Activated CD4-positive, alpha-beta memory T cell treated with anti-CD3 and anti-CD28 coated beads for 36 hours (primary cell): ENCODE results near the gene CDHR2. TPM values are rescaled to one million over a fixed set of nuclear protein-coding genes. Genes with fewer than 3 reads are reported as not detected.
A peak's percentile ranks its signal among the peaks of the same experiment; 100 is the strongest.
"Not testable (repeated sequence)": the region's sequence is repeated elsewhere in the genome, so short reads cannot be mapped to it uniquely, and the experiment has no call there.

ENCODE experiments used
- CTCF ChIA-PET: fragments of 350-600 bp; sonication (Branson Sonifier 250); formaldehyde crosslinking; loops from one replicate; lab custom pipeline; 2021; ENCODE audit warnings: antibody characterized with exemption, inconsistent platforms; lab: Charles Lee
- POLR2A ChIA-PET: fragments of 350-600 bp; sonication (Branson Sonifier 250); formaldehyde crosslinking; loops from one replicate; lab custom pipeline; 2021; ENCODE audit warnings: antibody characterized with exemption; lab: Charles Lee
- DNase-seq: peaks from one replicate; pipeline ENCODE4 v3.0.0-alpha.2; 2020
- H3K27ac Mint-ChIP-seq: one replicate; pipeline ENCODE4 v1.8.0; 2021; ENCODE audit warnings: mixed read lengths
- H3K27me3 Mint-ChIP-seq: one replicate; pipeline ENCODE4 v1.8.0; 2021; ENCODE audit warnings: mixed read lengths
- H3K36me3 Mint-ChIP-seq: one replicate; pipeline ENCODE4 v1.8.0; 2021; ENCODE audit warnings: mixed read lengths
- H3K4me1 Mint-ChIP-seq: one replicate; pipeline ENCODE4 v1.8.0; 2021; ENCODE audit warnings: low read depth, mixed read lengths
- H3K4me3 Mint-ChIP-seq: one replicate; pipeline ENCODE4 v1.8.0; 2021; ENCODE audit warnings: mild to moderate bottlenecking, mixed read lengths
- H3K9me3 Mint-ChIP-seq: one replicate; pipeline ENCODE4 v1.8.0; 2021; ENCODE audit warnings: mixed read lengths
- intact Hi-C: fragments of 100-400 bp; cut with micrococcal nuclease; formaldehyde crosslinking; loops from one replicate; pipeline ENCODE4 v1.15.1; 2023
- total RNA-seq, 2 experiments: library from RNA; stranded (reverse); gene quantifications; one replicate each; pipeline ENCODE4 v1.2.3, GENCODE V29; 2021

Gene CDHR2
- total RNA-seq, 2 experiments from 2014 or later: 0.36 to 0.38 TPM

DNA sequence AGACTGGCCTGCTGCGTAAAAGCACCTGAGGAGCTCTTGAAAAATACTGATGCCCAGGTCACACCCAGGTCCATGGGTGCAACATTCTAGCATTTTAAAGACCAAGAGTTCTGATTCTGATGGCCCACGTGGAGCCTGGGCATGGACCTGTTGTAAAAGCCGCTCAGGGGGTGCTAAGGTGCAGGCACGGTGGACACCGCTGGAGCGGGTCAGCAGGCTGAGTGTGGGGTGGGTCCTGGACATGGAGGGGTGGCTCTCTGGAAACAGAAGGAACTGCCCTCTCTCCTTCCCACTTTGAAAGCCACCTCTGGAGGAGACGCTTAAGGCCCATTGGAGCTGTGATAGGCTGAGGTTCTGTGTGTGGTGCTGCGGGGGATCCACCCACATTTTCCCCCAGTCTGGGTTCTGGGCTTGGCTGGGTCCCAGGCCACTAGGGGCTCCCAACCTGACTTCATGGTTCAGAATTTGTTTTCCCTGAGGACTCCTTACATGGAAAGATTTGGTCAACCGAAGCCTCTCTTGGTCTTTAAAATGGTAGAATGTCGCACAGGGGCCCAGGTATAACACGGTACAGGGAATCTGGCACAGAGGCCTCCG is 44.2 kb downstream of the CDHR2 start:
- Mint-ChIP-seq H3K27ac (no peak overlapping the region), H3K4me1 (peaks cover 7% of the 10 kb centered on the region), H3K27me3 (no peaks in the 10 kb centered on the region), H3K9me3 (no peaks in the 10 kb centered on the region), H3K4me3 (no peak overlapping the region), H3K36me3 (no peaks in the 10 kb centered on the region)
- CTCF ChIA-PET: no interaction called here
- POLR2A ChIA-PET: no interaction called here
- intact Hi-C loops: no loop called here
- DNase-seq: no peak

DNA sequence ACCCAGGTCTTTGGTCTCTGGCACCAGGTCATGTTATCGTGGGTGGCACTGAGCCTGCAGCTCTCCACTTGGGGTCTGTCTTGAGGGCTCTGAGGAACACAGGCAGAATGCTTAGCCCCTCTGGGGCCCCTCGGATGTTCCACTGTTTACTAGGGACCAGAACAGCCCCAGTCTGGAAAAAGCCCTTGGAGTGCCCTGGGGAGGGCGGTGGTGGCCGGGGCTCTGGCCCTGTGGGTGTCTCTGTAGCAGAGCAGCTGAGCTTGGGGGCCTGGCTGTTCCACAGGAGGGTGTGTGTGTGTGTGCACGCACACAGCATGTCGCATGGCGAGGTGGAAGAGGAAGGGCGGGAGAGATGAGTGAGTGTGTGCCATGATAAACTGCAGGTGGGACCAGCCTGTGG is 45.4 kb downstream of the CDHR2 start:
- intact Hi-C loops: no loop called here
- CTCF ChIA-PET: interaction anchor here (0.7 kb wide), 1 partner anchor 22 kb away, joined by 3 read pairs; no protein-coding TSS in a partner anchor
- H3K36me3 Mint-ChIP-seq: no peaks in the 10 kb centered on the region

DNA sequence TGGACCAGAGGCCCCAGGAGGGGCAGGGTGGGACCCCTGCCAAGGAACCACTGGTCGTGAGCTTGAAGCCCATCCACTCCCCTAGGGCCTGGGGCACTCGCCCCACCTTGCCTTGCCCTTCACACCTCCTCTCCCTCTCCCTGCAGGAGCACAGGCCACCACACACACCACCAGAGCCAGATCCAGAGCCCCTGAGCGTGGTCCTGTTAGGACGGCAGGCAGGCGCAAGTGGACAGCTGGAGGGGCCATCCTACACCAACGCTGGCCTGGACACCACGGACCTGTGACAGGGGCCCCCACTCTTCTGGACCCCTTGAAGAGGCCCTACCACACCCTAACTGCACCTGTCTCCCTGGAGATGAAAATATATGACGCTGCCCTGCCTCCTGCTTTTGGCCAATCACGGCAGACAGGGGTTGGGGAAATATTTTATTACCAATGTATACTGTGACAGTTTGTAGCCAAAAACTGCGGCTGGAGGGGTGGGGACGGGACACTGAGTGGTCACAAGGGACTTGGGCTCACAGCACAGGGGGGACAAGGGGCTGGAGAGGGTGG is 46.3 kb downstream of the CDHR2 start:
- CTCF ChIA-PET: interaction anchor here (0.8 to 1.7 kb wide), 3 partner anchors 7 to 52 kb away, joined by 3 to 4 read pairs (median 3); partner anchors contain the start of gene TSPAN17
- H3K27me3 Mint-ChIP-seq: no peaks in the 10 kb centered on the region
- no peaks in the 10 kb centered on the region for H3K9me3 Mint-ChIP-seq
- intact Hi-C loops: loop anchor here (5.0 kb wide), 3 partner anchors 52 to 358 kb away; partner anchors contain the start of genes CLTB, SIMC1 and TSPAN17
- H3K36me3 Mint-ChIP-seq: no peaks in the 10 kb centered on the region
- peaks cover 10% of the 10 kb centered on the region for H3K4me1 Mint-ChIP-seq
- no peak overlapping the region for H3K27ac Mint-ChIP-seq
- no peak for DNase-seq
- POLR2A ChIA-PET: no interaction called here
- no peak overlapping the region for H3K4me3 Mint-ChIP-seq

More for the DNA sequence above, 45.4 kb downstream of the CDHR2 start:
- Mint-ChIP-seq H3K9me3 (no peaks in the 10 kb centered on the region), H3K27me3 (no peaks in the 10 kb centered on the region), H3K4me3 (no peak overlapping the region), H3K27ac (no peak overlapping the region), H3K4me1 (peaks cover 7% of the 10 kb centered on the region)
- POLR2A ChIA-PET: no interaction called here
- DNase-seq: no peak

DNA sequence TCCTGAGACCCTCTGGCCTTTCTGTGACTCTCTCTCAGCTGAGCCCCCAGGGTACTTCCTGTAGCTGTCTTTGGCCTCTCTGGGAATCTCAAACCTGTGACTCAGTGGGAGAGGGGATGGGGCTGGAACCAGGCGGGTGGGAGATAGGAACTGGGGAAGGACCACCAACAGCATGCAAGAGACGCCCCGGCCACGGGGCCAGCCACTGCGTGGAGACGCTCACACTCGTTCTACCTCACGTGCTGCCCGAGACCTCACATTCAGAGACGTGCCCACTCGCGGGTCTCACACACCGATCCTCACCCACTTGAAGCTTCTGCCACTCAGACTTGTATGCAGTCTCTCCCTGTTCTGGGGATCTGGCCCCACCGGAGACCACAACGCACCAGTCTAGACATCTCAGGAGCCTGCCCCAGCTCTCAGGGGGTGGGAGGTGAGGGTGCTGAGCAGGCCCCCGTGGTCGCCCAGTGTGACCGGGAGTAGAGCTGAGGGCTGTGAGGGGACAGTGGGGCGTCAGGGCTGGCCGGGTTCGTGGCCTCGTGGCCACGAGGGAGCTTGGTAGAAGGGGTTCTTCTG is 47.0 kb downstream of the CDHR2 start:
- DNase-seq: no peak
- H3K9me3 Mint-ChIP-seq: no peaks in the 10 kb centered on the region
- POLR2A ChIA-PET: interaction anchor here (1.2 kb wide), 1 partner anchor 34 kb away, joined by 3 read pairs; the partner anchor contains the start of genes EIF4E1B and SNCB
- CTCF ChIA-PET: interaction anchor here (0.8 to 2.0 kb wide), 11 partner anchors 8 to 196 kb away, joined by 3 to 15 read pairs (median 4); partner anchors contain the start of genes CLTB and TSPAN17
- intact Hi-C loops: loop anchor here (5.0 kb wide), 3 partner anchors 51 to 359 kb away; partner anchors contain the start of genes CLTB, SIMC1 and TSPAN17
- H3K27me3 Mint-ChIP-seq: no peaks in the 10 kb centered on the region
- no peaks in the 10 kb centered on the region for H3K36me3 Mint-ChIP-seq
- peaks cover 10% of the 10 kb centered on the region for H3K4me1 Mint-ChIP-seq
- peak overlapping the region; percentile 49 for H3K27ac Mint-ChIP-seq
- H3K4me3 Mint-ChIP-seq: peak overlapping the region; percentile 56

DNA sequence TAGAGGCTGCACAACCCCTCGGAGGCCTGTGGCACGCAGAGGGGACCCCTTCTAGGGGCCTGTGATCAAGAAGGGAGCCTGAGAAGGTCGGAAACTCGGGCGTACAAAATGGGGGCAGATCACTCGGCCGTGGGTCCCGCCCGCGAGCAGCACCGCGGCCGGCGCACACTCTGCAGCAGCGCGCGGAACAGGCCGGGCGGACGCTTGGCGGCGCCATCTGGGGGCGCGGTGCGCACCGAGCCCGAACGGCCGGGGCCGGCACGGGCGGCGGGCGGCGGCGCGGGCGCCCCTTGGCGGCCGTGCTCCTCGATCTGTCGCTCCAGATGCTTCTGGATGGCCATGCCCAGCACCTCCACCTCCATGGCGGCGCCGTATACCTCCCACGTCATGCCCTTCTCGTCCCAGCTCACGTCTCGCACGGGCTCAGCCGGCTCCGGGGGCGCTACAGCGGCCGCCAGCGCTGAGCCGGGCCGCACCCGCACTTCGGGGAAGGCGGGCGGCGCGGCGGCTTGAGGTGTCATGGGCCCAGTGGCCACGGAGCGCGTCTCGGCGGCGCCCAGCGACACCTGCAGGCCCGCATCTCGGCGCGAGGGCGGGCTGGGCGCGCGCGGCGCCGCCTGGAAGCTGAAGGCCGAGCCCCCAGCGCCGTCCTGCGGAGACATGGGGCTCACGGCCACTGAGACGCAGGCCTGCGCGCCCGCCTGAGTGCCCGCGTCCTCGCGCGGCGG is 47.7 kb downstream of the CDHR2 start:
- peak; percentile 74 for DNase-seq
- no peaks in the 10 kb centered on the region for H3K27me3 Mint-ChIP-seq
- ChIA-PET POLR2A (interaction anchor here (1.2 kb wide), 1 partner anchor 34 kb away, joined by 3 read pairs; the partner anchor contains the start of genes EIF4E1B and SNCB), CTCF (interaction anchor here (0.6 to 2.0 kb wide), 15 partner anchors 9 to 490 kb away, joined by 3 to 15 read pairs (median 3); partner anchors contain the start of genes CLTB, FGFR4 and TSPAN17)
- no peaks in the 10 kb centered on the region for H3K36me3 Mint-ChIP-seq
- H3K4me3 Mint-ChIP-seq: peak overlapping the region; percentile 56
- peak overlapping the region; percentile 49 for H3K27ac Mint-ChIP-seq
- H3K9me3 Mint-ChIP-seq: no peaks in the 10 kb centered on the region
- H3K4me1 Mint-ChIP-seq: peaks cover 10% of the 10 kb centered on the region
- intact Hi-C loops: loop anchor here (5.0 kb wide), 3 partner anchors 50 to 360 kb away; partner anchors contain the start of genes CLTB, SIMC1 and TSPAN17

DNA sequence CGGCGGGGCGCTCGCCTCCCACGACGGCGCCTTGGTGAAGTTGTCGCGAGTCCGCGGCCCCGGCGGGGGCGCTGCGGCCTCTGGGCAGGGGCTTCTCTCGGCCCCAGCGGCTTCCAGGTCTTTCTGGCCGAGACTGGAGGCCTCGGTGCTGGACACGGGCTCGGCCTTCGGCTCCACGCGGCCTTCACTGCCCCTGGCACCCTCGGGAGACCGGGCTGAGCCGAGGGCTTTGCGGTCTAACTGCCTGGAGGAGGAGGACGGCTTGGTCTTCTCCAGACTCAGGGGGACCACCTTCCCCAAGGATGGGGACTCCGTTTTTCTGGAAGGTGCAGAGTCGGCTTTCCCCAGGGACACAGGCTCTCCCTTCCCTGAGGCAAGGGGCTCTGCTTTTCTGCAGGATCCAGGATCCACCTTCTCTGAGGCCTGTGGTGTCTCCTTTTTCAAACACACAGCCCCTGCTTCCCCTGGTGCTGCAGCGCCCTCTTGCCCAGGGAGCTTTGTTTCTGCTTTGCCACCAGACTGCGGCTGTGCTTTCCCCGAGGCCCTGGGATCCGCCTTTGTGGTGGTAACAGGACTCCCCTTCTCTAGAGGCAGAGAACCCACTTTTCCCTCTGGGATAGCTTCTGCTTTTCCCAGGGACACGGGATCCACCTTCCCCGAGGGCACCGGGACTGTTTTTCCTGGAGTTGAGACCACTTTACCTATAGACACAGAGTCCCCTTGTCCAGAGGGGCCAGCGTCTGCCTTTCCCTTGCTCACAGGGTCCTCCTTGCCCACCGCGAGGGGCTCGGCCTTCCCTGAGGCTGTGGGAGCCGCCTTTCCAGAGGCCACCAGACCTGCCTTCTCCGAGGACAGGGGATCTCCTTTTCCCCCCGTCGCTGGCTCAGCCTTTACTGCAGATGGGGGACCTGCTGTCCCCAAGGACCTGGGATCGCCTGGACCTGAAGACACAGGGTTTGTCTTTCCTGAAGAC is 48.6 kb downstream of the CDHR2 start:
- POLR2A ChIA-PET: no interaction called here
- intact Hi-C loops: loop anchor here (5.0 kb wide), 3 partner anchors 50 to 360 kb away; partner anchors contain the start of genes CLTB, SIMC1 and TSPAN17

DNA sequence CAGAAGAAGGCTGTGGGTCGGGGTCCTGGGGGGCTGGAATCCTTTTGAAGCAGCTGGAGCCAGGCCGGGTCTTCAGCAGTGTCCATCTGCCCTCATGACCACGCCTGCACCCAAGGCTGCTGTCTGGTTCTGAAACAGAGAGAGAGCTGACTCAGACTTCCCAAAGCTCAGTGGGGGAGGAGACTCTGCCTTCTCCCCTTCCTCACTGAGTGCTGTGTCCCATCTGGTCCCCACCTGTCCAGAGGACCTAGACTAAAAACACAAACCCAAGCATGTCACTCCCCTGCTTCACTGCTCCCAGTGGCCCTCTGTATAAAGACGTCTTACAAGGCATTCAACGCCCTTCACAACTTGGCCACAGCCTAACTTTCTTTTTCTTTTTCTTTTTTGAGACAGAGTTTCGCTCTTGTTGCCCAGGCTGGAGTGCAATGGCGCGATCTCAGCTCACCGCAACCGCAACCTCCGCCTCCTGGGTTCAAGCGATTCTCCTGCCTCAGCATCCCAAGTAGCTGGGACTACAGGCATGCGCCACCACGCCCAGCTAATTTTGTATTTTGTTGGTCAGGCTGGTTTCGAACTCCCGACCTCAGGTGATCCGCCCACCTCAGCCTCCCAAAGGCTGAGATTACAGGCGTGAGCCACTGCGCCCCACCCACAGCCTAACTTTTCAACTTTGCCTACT is 50.7 kb downstream of the CDHR2 start:
- POLR2A ChIA-PET, H3K4me3 Mint-ChIP-seq, H3K27ac Mint-ChIP-seq, H3K9me3 Mint-ChIP-seq, CTCF ChIA-PET, H3K27me3 Mint-ChIP-seq, H3K36me3 Mint-ChIP-seq: not testable (repeated sequence)
- peaks cover 10% of the 10 kb centered on the region for H3K4me1 Mint-ChIP-seq
- intact Hi-C loops: loop anchor here (5.0 kb wide), 3 partner anchors 47 to 363 kb away; partner anchors contain the start of genes CLTB, SIMC1 and TSPAN17
- peak; percentile 24 for DNase-seq

More for the DNA sequence above, 48.6 kb downstream of the CDHR2 start:
- Mint-ChIP-seq H3K4me3 (no peak overlapping the region), H3K27ac (no peak overlapping the region), H3K4me1 (peaks cover 10% of the 10 kb centered on the region), H3K27me3 (no peaks in the 10 kb centered on the region), H3K9me3 (no peaks in the 10 kb centered on the region), H3K36me3 (no peaks in the 10 kb centered on the region)
- DNase-seq: no peak
- CTCF ChIA-PET: interaction anchor here (0.6 to 2.0 kb wide), 11 partner anchors 8 to 489 kb away, joined by 3 to 15 read pairs (median 4); partner anchors contain the start of genes CLTB and FGFR4

DNA sequence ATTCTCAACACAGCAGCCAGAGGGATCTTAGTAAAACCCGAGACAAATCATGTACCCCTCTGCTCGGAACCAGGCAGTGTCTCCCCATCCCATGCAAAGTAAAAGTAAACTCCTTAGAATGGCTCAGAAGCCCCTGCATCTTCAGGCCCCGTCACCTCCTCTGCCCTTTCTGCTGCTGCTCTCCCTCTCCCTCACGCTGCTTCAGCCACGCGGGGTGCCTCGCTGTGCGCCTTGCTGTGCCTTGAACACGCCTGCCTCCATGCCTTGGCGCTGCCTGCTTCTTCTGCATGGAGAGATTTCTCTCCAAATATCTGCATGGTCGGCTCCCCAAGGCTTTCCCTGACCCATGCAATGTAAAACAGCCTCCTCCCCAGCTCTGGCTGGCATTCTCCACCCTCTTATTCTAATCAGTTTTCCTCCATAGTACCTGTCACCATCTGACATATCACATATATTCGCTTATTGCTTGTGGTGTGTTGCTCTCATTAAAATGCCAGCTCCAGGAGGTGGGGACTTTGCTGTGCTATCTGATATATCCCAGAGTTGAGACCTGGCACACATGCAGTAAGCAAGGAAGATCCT is 52.9 kb downstream of the CDHR2 start:
- intact Hi-C loops: no loop called here
- CTCF ChIA-PET: interaction anchor here (1.2 kb wide), 1 partner anchor 59 kb away, joined by 3 read pairs; no protein-coding TSS in a partner anchor

DNA sequence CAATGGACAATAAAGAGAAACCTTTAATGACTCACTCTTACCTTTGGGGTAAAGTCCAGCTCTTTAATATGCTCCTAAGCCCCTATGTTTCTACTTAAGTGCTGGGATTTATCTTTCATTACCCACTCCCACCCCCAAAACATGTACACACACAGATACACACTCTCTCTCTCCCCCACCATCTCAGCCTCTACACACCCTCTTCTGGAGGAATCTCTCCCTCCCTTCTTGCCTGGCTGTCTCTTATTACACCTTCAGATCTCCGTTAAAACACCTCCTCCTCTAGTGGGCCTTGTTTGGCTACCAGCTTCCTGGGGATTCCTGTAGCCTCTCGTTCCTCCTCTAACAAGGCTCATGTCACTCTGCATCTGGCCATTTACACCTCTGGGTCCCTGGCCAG is 53.9 kb downstream of the CDHR2 start:
- no peaks in the 10 kb centered on the region for H3K27me3 Mint-ChIP-seq
- peaks cover 3% of the 10 kb centered on the region for H3K4me1 Mint-ChIP-seq
- intact Hi-C loops: no loop called here
- H3K4me3 Mint-ChIP-seq: no peak overlapping the region
- ChIA-PET CTCF (no interaction called here), POLR2A (no interaction called here)
- no peak overlapping the region for H3K27ac Mint-ChIP-seq
- no peaks in the 10 kb centered on the region for H3K9me3 Mint-ChIP-seq
- no peak for DNase-seq
- H3K36me3 Mint-ChIP-seq: no peaks in the 10 kb centered on the region

More for the DNA sequence above, 52.9 kb downstream of the CDHR2 start:
- Mint-ChIP-seq H3K9me3 (no peaks in the 10 kb centered on the region), H3K4me3 (no peak overlapping the region), H3K27ac (no peak overlapping the region), H3K4me1 (peaks cover 3% of the 10 kb centered on the region), H3K27me3 (no peaks in the 10 kb centered on the region), H3K36me3 (no peaks in the 10 kb centered on the region)
- POLR2A ChIA-PET: no interaction called here
- DNase-seq: no peak

DNA sequence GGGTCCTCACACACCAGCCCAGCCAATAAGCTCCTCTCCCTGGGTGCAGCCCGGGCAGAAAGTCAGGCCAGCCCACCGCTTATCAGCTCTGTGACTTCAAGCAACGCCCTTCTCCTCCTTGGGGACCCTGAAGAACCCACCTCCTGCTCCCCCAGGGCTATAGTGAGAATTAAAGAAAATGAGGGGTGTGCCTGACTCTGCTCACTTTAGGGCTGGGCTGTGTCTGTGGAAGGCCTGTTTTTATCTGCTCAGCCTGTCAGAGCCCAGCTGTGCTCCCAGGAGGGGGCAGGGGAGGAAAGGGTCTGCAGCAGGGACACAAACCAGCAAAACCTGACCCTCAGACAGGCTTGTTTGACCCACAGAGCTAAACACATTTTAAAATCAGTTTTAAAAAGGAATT is 56.9 kb downstream of the CDHR2 start:
- Mint-ChIP-seq H3K27me3 (peaks cover 2% of the 10 kb centered on the region), H3K9me3 (no peaks in the 10 kb centered on the region), H3K4me1 (peaks cover 12% of the 10 kb centered on the region), H3K4me3 (no peak overlapping the region), H3K27ac (no peak overlapping the region), H3K36me3 (peaks cover 1% of the 10 kb centered on the region)
- POLR2A ChIA-PET: no interaction called here
- CTCF ChIA-PET: interaction anchor here (0.7 to 1.1 kb wide), 3 partner anchors 9 to 189 kb away, joined by 3 to 4 read pairs (median 3); no protein-coding TSS in a partner anchor
- DNase-seq: no peak
- intact Hi-C loops: no loop called here
